LHCN-M2 (cell line): Measurements from ENCODE around the gene BLOC1S2. TPM values are rescaled to one million over a fixed set of nuclear protein-coding genes. Genes with fewer than 3 reads are reported as not detected.
"Not testable (repeated sequence)": the region's sequence is repeated elsewhere in the genome, so short reads cannot be mapped to it uniquely, and the experiment has no call there.

Experiments used
- DNase-seq: peaks from one replicate; pipeline ENCODE4 v3.0.0-alpha.2; 2012; ENCODE audit warnings: low read depth
- polyA plus RNA-seq: library from polyadenylated mRNA; unstranded; fragments of >200 nt; gene quantifications from one replicate; pipeline ENCODE4 v1.2.1, GENCODE V29; 2012; ENCODE audit warnings: missing spikeins
- total RNA-seq: library from RNA; depleted of rRNA; stranded (reverse); fragments of >200 nt; gene quantifications from 2 replicates; pipeline ENCODE4 v1.2.3, GENCODE V29; 2014; rRNA removed

Gene BLOC1S2
- total RNA-seq = 83.8 and 86.3 TPM in 2 replicates
- 45.0 TPM for polyA plus RNA-seq

- DNase-seq = peak; percentile 92
Observed at GRCh38 chr10:100286051-100287033, at the start of gene BLOC1S2. TSS of gene BLOC1S2 (minus strand) at chr10:100286680. CDS start at chr10:100286659, 21 bp downstream.

- no peak for DNase-seq
Observed at GRCh38 chr10:100334762-100335161, 48.3 kb upstream of the BLOC1S2 start.

- no peak for DNase-seq
Observed at GRCh38 chr10:100333661-100334440, 47.4 kb upstream of the BLOC1S2 start.

GRCh38 chr10:100333106-100333505 is 46.6 kb upstream of the BLOC1S2 start:
- DNase-seq = no peak

- no peak for DNase-seq
Observed at GRCh38 chr10:100330079-100330478, 43.6 kb upstream of the BLOC1S2 start, which contains the start of gene PKD2L1. TSS of gene PKD2L1 (minus strand) at chr10:100330228. CDS start at chr10:100330103, 125 bp downstream.

- DNase-seq = no peak
Observed at GRCh38 chr10:100328198-100328597, 41.7 kb upstream of the BLOC1S2 start.

- DNase-seq = no peak
Observed at GRCh38 chr10:100327718-100328009, 41.2 kb upstream of the BLOC1S2 start.

GRCh38 chr10:100327007-100327717 is 40.7 kb upstream of the BLOC1S2 start:
- no peak for DNase-seq

GRCh38 chr10:100325158-100325557 is 38.7 kb upstream of the BLOC1S2 start:
- no peak for DNase-seq

- no peak for DNase-seq
Observed at GRCh38 chr10:100319707-100320402, 33.4 kb upstream of the BLOC1S2 start.

- DNase-seq = no peak
Observed at GRCh38 chr10:100318207-100318606, 31.7 kb upstream of the BLOC1S2 start.

GRCh38 chr10:100315615-100316014 is 29.1 kb upstream of the BLOC1S2 start:
- no peak for DNase-seq

GRCh38 chr10:100311298-100311697 is 24.8 kb upstream of the BLOC1S2 start:
- DNase-seq = no peak

GRCh38 chr10:100307684-100308083 is 21.2 kb upstream of the BLOC1S2 start:
- peak; percentile 35 for DNase-seq

- no peak for DNase-seq
Observed at GRCh38 chr10:100306861-100307260, 20.4 kb upstream of the BLOC1S2 start.

GRCh38 chr10:100304414-100304813 is 17.9 kb upstream of the BLOC1S2 start:
- no peak for DNase-seq

- DNase-seq = no peak
Observed at GRCh38 chr10:100303724-100304319, 17.3 kb upstream of the BLOC1S2 start.

GRCh38 chr10:100301123-100301522 is 14.6 kb upstream of the BLOC1S2 start:
- not testable (repeated sequence) for DNase-seq

GRCh38 chr10:100297242-100297641 is 10.8 kb upstream of the BLOC1S2 start:
- DNase-seq = no peak

- DNase-seq = no peak
Observed at GRCh38 chr10:100293066-100293465, 6.6 kb upstream of the BLOC1S2 start.

GRCh38 chr10:100292300-100292699 is 5.8 kb upstream of the BLOC1S2 start:
- not testable (repeated sequence) for DNase-seq
